Spleen (tissue), 7 donors: ENCODE measurements around the gene ERBB4.

ENCODE experiments used
- CTCF ChIP-seq, 11 experiments: fragments of 200-600 bp in 7 of 11; fragments of 450-650 bp in 4 of 11; sonication (generic) in 4 of 11; IDR thresholded peaks in 8 of 11; conservative IDR thresholded peaks in 3 of 11; 1 replicate in 7 of 11; 2 replicates in 4 of 11; pipeline versions ENCODE4 v1.4.0 to v1.8.0; 2016 to 2021; ENCODE audit warnings: antibody characterized with exemption in 11 of 11, inconsistent platforms in 4 of 11, mild to moderate bottlenecking in 1 of 11
- POLR2A ChIP-seq, 3 donors: fragments of 450-650 bp; IDR thresholded peaks; one replicate each; pipeline ENCODE4 v1.5.1; 2017; ENCODE audit warnings: antibody characterized with exemption in 3 of 3, mild to moderate bottlenecking in 1 of 3
- POLR2AphosphoS5 ChIP-seq, 3 donors: sonication (generic); formaldehyde crosslinking; IDR thresholded peaks; one replicate each; pipeline ENCODE4 v1.5.1; 2017; ENCODE audit warnings: antibody characterized with exemption in 3 of 3
- donor health status: DM: no; HTN: no; CAD: no; lungs with moderate emphysema.
- donor health status: DM: no; HTN: no; CAD: no.
- donor health status: DM: no; HTN: no; CAD: no.

GRCh38 chr2:212539072-212539880 is 674 bp upstream of the ERBB4 start:
- no peak for TF ChIP-seq POLR2A (IDR thresholded peaks at IDR 0.05)
- no peak for TF ChIP-seq POLR2AphosphoS5 (IDR thresholded peaks at IDR 0.05)
- no peak for TF ChIP-seq CTCF (IDR thresholded peaks at IDR 0.05 in 8 of 11, conservative IDR thresholded peaks at IDR 0.05 in 3 of 11)
